Common myeloid progenitor, CD34-positive (primary cell): Measurements from ENCODE around the gene NCBP3.

Experiments used
- CTCF ChIA-PET: fragments of 350-600 bp; sonication (Branson Sonifier 250); formaldehyde crosslinking; loops from one replicate; lab custom pipeline; 2021; ENCODE audit warnings: antibody characterized with exemption; lab: Charles Lee
- POLR2A ChIA-PET: fragments of 350-600 bp; sonication (Branson Sonifier 250); formaldehyde crosslinking; loops from one replicate; lab custom pipeline; 2021; ENCODE audit warnings: antibody characterized with exemption; lab: Charles Lee
- DNase-seq, 3 donors: peaks; one replicate each; pipeline versions ENCODE4 v3.0.0 to v3.0.0-alpha.2; 2013
- H3K27ac ChIP-seq, 2 experiments: 1 replicate in 1 of 2; 2 replicates in 1 of 2; pipeline ENCODE4 v1.7.0; 2013; ENCODE audit warnings: inconsistent platforms in 2 of 2, low read length in 2 of 2, mild to moderate bottlenecking in 2 of 2, low read depth in 1 of 2, moderate library complexity in 1 of 2; ENCODE audit not compliant: severe bottlenecking in 2 of 2, insufficient read depth in 1 of 2, poor library complexity in 1 of 2
- H3K27me3 ChIP-seq, 5 experiments: replicated peaks in 2 of 5; 1 replicate in 3 of 5; 2 replicates in 2 of 5; pipeline versions ENCODE4 v1.6.1 to v1.7.0; 2013; ENCODE audit warnings: low read length in 4 of 5, mild to moderate bottlenecking in 2 of 5, moderate library complexity in 2 of 5, inconsistent platforms in 1 of 5; ENCODE audit not compliant: insufficient read depth in 5 of 5, control insufficient read depth in 4 of 5
- H3K36me3 ChIP-seq, 4 experiments: 1 replicate in 2 of 4; 2 replicates in 2 of 4; pipeline versions ENCODE4 v1.6.1 to v1.7.0; 2013; ENCODE audit warnings: low read length in 3 of 4, control low read depth in 1 of 4, mild to moderate bottlenecking in 1 of 4; ENCODE audit not compliant: control insufficient read depth in 4 of 4, insufficient read depth in 4 of 4
- H3K4me1 ChIP-seq, 4 experiments: 1 replicate in 3 of 4; 2 replicates in 1 of 4; pipeline versions ENCODE4 v1.6.1 to v1.7.1; 2013; ENCODE audit warnings: low read length in 3 of 4, mild to moderate bottlenecking in 3 of 4, control low read depth in 1 of 4, inconsistent platforms in 1 of 4, moderate library complexity in 1 of 4; ENCODE audit not compliant: control insufficient read depth in 4 of 4, insufficient read depth in 4 of 4; ENCODE audit errors: control extremely low read depth in 1 of 4
- H3K4me3 ChIP-seq, 7 experiments: 1 replicate in 4 of 7; 2 replicates in 3 of 7; pipeline versions ENCODE4 v1.5.1 to v1.7.0; 2013; ENCODE audit warnings: mild to moderate bottlenecking in 7 of 7, low read length in 6 of 7, moderate library complexity in 6 of 7, inconsistent platforms in 2 of 7, low read depth in 2 of 7, control low read depth in 1 of 7; ENCODE audit not compliant: insufficient read depth in 4 of 7, control insufficient read depth in 1 of 7; ENCODE audit errors: extremely low read depth in 1 of 7
- H3K9me3 ChIP-seq, 5 experiments: 1 replicate in 4 of 5; 2 replicates in 1 of 5; pipeline versions ENCODE4 v1.6.1 to v1.7.1; 2013; ENCODE audit warnings: low read length in 4 of 5, mild to moderate bottlenecking in 2 of 5, inconsistent platforms in 1 of 5, low read depth in 1 of 5, moderate library complexity in 1 of 5; ENCODE audit not compliant: control insufficient read depth in 4 of 5, insufficient read depth in 2 of 5; ENCODE audit errors: control extremely low read depth in 1 of 5
- WGBS: methylation state at CpG from one replicate; pipeline ENCODE4 v1.1.5; 2013; ENCODE audit not compliant: insufficient coverage; 5-methylcytosine and 5-hydroxymethylcytosine counted together

The NCBP3 gene

GRCh38 chr17:3754458-3755334 lies 91.3 kb downstream of the NCBP3 start:
- ChIA-PET POLR2A (interaction anchor here (0.6 kb wide), 2 partner anchors 12 to 16 kb away, joined by 3 read pairs; no protein-coding TSS in a partner anchor), CTCF (interaction anchor here (1.4 to 1.6 kb wide), 2 partner anchors 16 to 17 kb away, joined by 3 to 9 read pairs; no protein-coding TSS in a partner anchor)
- Histone ChIP-seq H3K27ac (peak overlapping the region in 1 of 2 experiments; percentile 34), H3K36me3 (no peaks in the 10 kb centered on the region), H3K4me1 (peaks cover 0 to 17% (median 6%) of the 10 kb centered on the region in 4 experiments), H3K27me3 (no peaks in the 10 kb centered on the region), H3K9me3 (peaks cover 0 to 4% (median 0%) of the 10 kb centered on the region in 5 experiments), H3K4me3 (peak overlapping the region in 3 of 7 experiments; percentile 36 to 58 (median 46))
- peak; percentile 80 to 92 (median 89) for DNase-seq
- WGBS = 14% methylated on average over 38 of the region's 56 CpGs

- Histone ChIP-seq H3K4me3 (no peak overlapping the region), H3K4me1 (peaks cover 0 to 17% (median 6%) of the 10 kb centered on the region in 4 experiments), H3K27ac (no peak overlapping the region), H3K27me3 (no peaks in the 10 kb centered on the region), H3K36me3 (no peaks in the 10 kb centered on the region), H3K9me3 (no peaks in the 10 kb centered on the region)
- WGBS = 100% methylated on average over 4 of the region's 18 CpGs
- ChIA-PET POLR2A (interaction anchor here (0.5 to 1.0 kb wide), 2 partner anchors 16 to 62 kb away, joined by 3 to 6 read pairs; no protein-coding TSS in a partner anchor), CTCF (interaction anchor here (0.9 kb wide), 2 partner anchors 11 to 71 kb away, joined by 3 to 4 read pairs; no protein-coding TSS in a partner anchor)
- no peak for DNase-seq
Measured at GRCh38 chr17:3754066-3754457, 92.0 kb downstream of the NCBP3 start.

DNA sequence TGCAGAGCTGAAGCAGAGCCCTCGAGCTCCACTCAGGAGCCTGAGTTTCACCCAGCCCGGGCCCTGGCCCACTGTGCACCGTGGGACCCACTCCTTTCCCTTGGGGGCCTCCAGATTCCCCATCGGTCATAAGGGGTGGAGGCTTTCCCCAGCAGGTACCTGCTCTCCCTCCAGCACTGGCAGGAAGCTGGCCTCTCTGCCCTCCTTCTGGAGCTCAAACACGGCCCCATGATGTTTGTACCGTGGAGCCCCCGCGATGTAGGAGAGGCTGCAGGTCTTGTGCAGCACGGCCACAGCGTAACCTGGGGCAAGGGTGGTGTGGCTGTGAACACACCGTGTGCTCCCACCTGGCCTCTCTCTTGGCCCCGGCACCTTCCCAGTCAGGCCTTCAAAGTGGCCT lies 92.4 kb downstream of the NCBP3 start:
- Histone ChIP-seq H3K9me3 (no peaks in the 10 kb centered on the region), H3K27me3 (no peaks in the 10 kb centered on the region), H3K4me3 (no peak overlapping the region), H3K36me3 (no peaks in the 10 kb centered on the region), H3K27ac (no peak overlapping the region), H3K4me1 (peaks cover 0 to 17% (median 6%) of the 10 kb centered on the region in 4 experiments)
- POLR2A ChIA-PET = interaction anchor here (0.5 to 1.0 kb wide), 2 partner anchors 16 to 63 kb away, joined by 3 to 6 read pairs; no protein-coding TSS in a partner anchor
- 86% methylated on average over 11 of the region's 12 CpGs for WGBS
- DNase-seq = no peak
- CTCF ChIA-PET = interaction anchor here (0.9 kb wide), 2 partner anchors 11 to 70 kb away, joined by 3 to 4 read pairs; no protein-coding TSS in a partner anchor
